MCF 10A (cell line): ENCODE data around the gene USP15. TPM values are rescaled to one million over a fixed set of nuclear protein-coding genes. Genes with fewer than 3 reads are reported as not detected.

Source experiments
- BruUV-seq: library from RNA; stranded (reverse); fragments of 400-500 nt; replicated peaks from 2 replicates; lab custom pipeline; 2021; lab: Mats Ljungman, UMichigan
- CTCF ChIA-PET: fragments of 300-600 bp; sonication (Branson Sonifier 250); formaldehyde crosslinking; extraction: SDS; loops from one replicate; lab custom pipeline; 2021; ENCODE audit warnings: antibody characterized with exemption, inconsistent platforms; lab: Yijun Ruan, JAX
- POLR2A ChIA-PET: fragments of 300-600, 350-650 bp; sonication (Branson Sonifier 250); formaldehyde crosslinking; extraction: SDS; loops from one replicate; lab custom pipeline; 2020; ENCODE audit warnings: antibody characterized with exemption, inconsistent platforms; lab: Yijun Ruan, JAX
- DNase-seq: peaks from one replicate; pipeline ENCODE4 v3.0.0-alpha.2; 2018; ENCODE audit not compliant: unreplicated experiment
- H3K27ac Mint-ChIP-seq: one replicate; pipeline ENCODE4 v1.8.0; 2022; ENCODE audit warnings: mild to moderate bottlenecking, low read depth, mixed read lengths; ENCODE audit not compliant: unreplicated experiment
- H3K27me3 Mint-ChIP-seq: one replicate; pipeline ENCODE4 v1.8.0; 2022; ENCODE audit warnings: mixed read lengths; ENCODE audit not compliant: insufficient read depth, unreplicated experiment
- H3K36me3 Mint-ChIP-seq: one replicate; pipeline ENCODE4 v1.8.0; 2022; ENCODE audit warnings: mild to moderate bottlenecking, moderate library complexity, mixed read lengths; ENCODE audit not compliant: insufficient read depth, unreplicated experiment
- H3K4me1 Mint-ChIP-seq: one replicate; pipeline ENCODE4 v1.8.0; 2022; ENCODE audit warnings: mixed read lengths; ENCODE audit not compliant: insufficient read depth, unreplicated experiment
- H3K4me3 Mint-ChIP-seq: one replicate; pipeline ENCODE4 v1.8.0; 2022; ENCODE audit warnings: mild to moderate bottlenecking, moderate library complexity, mixed read lengths; ENCODE audit not compliant: unreplicated experiment
- H3K9me3 Mint-ChIP-seq: one replicate; pipeline ENCODE4 v1.8.0; 2022; ENCODE audit warnings: mixed read lengths; ENCODE audit not compliant: unreplicated experiment
- intact Hi-C: fragments of 100-400 bp; cut with micrococcal nuclease; formaldehyde crosslinking; loops from 2 replicates; pipeline ENCODE4 v1.14.1; 2022
- total RNA-seq: library from RNA; stranded (reverse); gene quantifications from 2 replicates; pipeline ENCODE4 v1.2.3, GENCODE V29; 2022
- TF ChIP-seq, protein P1 (sequence below): fragments of 200-600 bp; IDR thresholded peaks from one replicate; pipeline ENCODE4 v1.8.0; 2022; ENCODE audit warnings: antibody characterized with exemption, mild to moderate bottlenecking; ENCODE audit not compliant: unreplicated experiment

USP15 gene
- total RNA-seq, 1 experiment from 2014 or later, result 71.0 TPM

GRCh38 chr12:62279058-62279457 lies 18.9 kb downstream of the USP15 start:
- no TSS peak for BruUV-seq
- Mint-ChIP-seq H3K4me1 (peaks cover 30% of the 10 kb centered on the region), H3K27ac (no peak overlapping the region), H3K27me3 (no peaks in the 10 kb centered on the region), H3K4me3 (no peak overlapping the region), H3K36me3 (no peaks in the 10 kb centered on the region), H3K9me3 (no peaks in the 10 kb centered on the region)
- intact Hi-C loops, result no loop called here
- ChIA-PET POLR2A (interaction anchor here (0.6 kb wide), 1 partner anchor 19 kb away, joined by 3 read pairs; no protein-coding TSS in a partner anchor), CTCF (interaction anchor here (0.7 kb wide), 1 partner anchor 128 kb away, joined by 3 read pairs; no protein-coding TSS in a partner anchor)
- TF ChIP-seq, protein P1, sequence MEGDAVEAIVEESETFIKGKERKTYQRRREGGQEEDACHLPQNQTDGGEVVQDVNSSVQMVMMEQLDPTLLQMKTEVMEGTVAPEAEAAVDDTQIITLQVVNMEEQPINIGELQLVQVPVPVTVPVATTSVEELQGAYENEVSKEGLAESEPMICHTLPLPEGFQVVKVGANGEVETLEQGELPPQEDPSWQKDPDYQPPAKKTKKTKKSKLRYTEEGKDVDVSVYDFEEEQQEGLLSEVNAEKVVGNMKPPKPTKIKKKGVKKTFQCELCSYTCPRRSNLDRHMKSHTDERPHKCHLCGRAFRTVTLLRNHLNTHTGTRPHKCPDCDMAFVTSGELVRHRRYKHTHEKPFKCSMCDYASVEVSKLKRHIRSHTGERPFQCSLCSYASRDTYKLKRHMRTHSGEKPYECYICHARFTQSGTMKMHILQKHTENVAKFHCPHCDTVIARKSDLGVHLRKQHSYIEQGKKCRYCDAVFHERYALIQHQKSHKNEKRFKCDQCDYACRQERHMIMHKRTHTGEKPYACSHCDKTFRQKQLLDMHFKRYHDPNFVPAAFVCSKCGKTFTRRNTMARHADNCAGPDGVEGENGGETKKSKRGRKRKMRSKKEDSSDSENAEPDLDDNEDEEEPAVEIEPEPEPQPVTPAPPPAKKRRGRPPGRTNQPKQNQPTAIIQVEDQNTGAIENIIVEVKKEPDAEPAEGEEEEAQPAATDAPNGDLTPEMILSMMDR, result no peak
- no peak for DNase-seq

DNA sequence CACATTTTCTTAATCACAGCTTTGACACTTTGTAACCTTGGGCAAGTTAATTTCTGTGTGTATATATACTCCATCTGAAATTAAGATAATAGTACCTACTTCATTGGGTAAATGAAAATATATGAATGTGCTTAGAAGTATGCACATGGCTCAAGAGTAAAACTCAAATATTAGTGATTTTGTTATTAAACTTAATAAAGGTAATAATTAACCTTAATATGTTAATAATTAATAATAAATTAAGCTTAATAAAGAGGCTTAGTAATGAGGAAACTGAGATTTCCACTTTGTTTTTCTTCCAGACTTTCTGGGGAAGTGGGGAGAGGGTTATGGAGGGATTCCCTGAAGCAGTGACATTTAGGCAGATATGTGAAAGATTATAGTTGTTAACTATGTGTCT lies 19.8 kb downstream of the USP15 start:
- DNase-seq, result no peak
- no TSS peak for BruUV-seq
- H3K9me3 Mint-ChIP-seq, result no peaks in the 10 kb centered on the region
- no peak overlapping the region for H3K4me3 Mint-ChIP-seq
- CTCF ChIA-PET, result interaction anchor here (0.9 to 1.3 kb wide), 2 partner anchors 20 to 533 kb away, joined by 3 to 4 read pairs; partner anchors contain the start of gene USP15
- intact Hi-C loops, result no loop called here
- POLR2A ChIA-PET, result interaction anchor here (0.6 to 1.2 kb wide), 2 partner anchors 10 to 191 kb away, joined by 3 read pairs; no protein-coding TSS in a partner anchor
- TF ChIP-seq, protein P1, result no peak
- H3K27ac Mint-ChIP-seq, result no peak overlapping the region
- no peaks in the 10 kb centered on the region for H3K27me3 Mint-ChIP-seq
- peaks cover 24% of the 10 kb centered on the region for H3K4me1 Mint-ChIP-seq
- no peaks in the 10 kb centered on the region for H3K36me3 Mint-ChIP-seq

GRCh38 chr12:62282057-62282774 lies 22.0 kb downstream of the USP15 start:
- TF ChIP-seq, protein P1, result no peak
- POLR2A ChIA-PET, result interaction anchor here (0.7 to 0.9 kb wide), 2 partner anchors 11 to 23 kb away, joined by 3 read pairs; no protein-coding TSS in a partner anchor
- H3K36me3 Mint-ChIP-seq, result peaks cover 11% of the 10 kb centered on the region
- CTCF ChIA-PET, result interaction anchor here (0.6 kb wide), 1 partner anchor 1721 kb away, joined by 5 read pairs; no protein-coding TSS in a partner anchor
- DNase-seq, result no peak
- no peaks in the 10 kb centered on the region for H3K9me3 Mint-ChIP-seq
- no peaks in the 10 kb centered on the region for H3K27me3 Mint-ChIP-seq
- peaks cover 14% of the 10 kb centered on the region for H3K4me1 Mint-ChIP-seq
- H3K4me3 Mint-ChIP-seq, result no peak overlapping the region
- no TSS peak for BruUV-seq
- intact Hi-C loops, result no loop called here
- H3K27ac Mint-ChIP-seq, result no peak overlapping the region

DNA sequence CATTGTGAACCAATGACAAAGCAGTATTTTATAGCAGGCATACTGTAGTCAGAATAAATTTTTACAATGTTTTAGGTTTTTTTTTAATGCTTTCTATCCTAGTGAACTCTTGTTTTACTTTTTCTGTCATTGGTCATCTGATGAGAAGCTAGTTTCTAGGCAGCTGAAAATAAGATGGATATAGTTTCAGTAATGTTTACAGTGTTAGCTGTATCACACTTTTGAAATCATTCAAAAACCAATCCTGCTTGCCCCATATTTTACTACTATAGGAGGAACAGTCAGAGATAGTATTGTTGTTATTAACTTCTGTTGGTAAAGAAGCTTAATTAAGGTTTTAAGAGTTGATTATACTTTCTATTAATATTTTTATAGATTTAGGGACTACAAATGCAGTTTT lies 24.5 kb downstream of the USP15 start:
- intact Hi-C loops, result no loop called here
- H3K9me3 Mint-ChIP-seq, result peaks cover 7% of the 10 kb centered on the region
- TF ChIP-seq, protein P1, result no peak
- H3K27me3 Mint-ChIP-seq, result no peaks in the 10 kb centered on the region
- POLR2A ChIA-PET, result interaction anchor here (1.0 kb wide), 1 partner anchor 16 kb away, joined by 5 read pairs; no protein-coding TSS in a partner anchor
- no peak overlapping the region for H3K4me3 Mint-ChIP-seq
- no peak overlapping the region for H3K27ac Mint-ChIP-seq
- peaks cover 21% of the 10 kb centered on the region for H3K4me1 Mint-ChIP-seq
- DNase-seq, result no peak
- CTCF ChIA-PET, result interaction anchor here (0.7 kb wide), 1 partner anchor 75 kb away, joined by 3 read pairs; no protein-coding TSS in a partner anchor
- no TSS peak for BruUV-seq
- H3K36me3 Mint-ChIP-seq, result peaks cover 11% of the 10 kb centered on the region
